NCI-H2196 (cell line): ENCODE measurements around the gene SAMD3.
"Not testable (repeated sequence)": the region's sequence is repeated elsewhere in the genome, so short reads cannot be mapped to it uniquely, and the experiment has no call there.

Source experiments
- DNase-seq: peaks from one replicate; lab custom pipeline; 2025; ENCODE audit not compliant: unreplicated experiment; lab: John Stamatoyannopoulos, UW

SAMD3 gene

GRCh38 chr6:130182466-130182865, 40.3 kb downstream of the SAMD3 start:
- DNase-seq = no peak

DNA sequence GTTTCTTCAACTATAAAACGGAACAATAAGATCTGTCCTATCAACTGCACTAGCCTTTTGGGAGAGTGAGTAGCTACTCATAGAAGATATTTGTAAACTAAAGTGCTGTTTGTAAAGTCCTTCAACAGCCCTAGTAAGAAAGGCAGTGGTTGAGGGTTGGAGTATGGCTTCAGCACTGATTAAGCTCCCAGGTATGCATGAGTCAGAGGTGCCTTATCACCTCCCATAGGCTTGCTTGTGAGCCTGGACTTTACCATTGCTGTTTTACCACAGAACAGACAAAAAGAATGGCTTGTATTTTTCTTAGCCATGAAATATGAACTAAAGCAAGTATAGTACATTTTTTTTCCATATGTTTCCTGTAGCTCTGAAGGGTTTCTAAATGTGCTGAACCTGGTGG, 44.1 kb downstream of the SAMD3 start:
- no peak for DNase-seq

DNA sequence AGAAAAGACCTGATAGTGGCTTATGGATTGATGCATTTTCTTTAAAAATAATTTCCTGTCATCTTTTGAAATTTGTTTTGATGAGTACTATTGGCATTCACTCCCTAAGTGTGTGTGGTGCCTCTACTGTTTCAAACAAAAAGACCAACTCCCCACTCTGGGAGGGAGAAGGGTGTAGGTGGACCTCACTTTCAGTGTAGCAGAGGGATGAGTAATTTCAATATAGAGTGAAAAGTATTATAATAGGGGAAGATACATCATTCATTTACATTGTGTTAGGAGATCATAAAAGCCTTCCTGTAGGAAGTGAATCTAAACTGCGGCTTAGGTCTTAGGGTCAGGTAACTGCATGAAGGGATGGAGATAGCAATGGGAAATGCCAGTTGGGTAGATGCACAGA, 46.4 kb downstream of the SAMD3 start:
- DNase-seq = no peak

DNA sequence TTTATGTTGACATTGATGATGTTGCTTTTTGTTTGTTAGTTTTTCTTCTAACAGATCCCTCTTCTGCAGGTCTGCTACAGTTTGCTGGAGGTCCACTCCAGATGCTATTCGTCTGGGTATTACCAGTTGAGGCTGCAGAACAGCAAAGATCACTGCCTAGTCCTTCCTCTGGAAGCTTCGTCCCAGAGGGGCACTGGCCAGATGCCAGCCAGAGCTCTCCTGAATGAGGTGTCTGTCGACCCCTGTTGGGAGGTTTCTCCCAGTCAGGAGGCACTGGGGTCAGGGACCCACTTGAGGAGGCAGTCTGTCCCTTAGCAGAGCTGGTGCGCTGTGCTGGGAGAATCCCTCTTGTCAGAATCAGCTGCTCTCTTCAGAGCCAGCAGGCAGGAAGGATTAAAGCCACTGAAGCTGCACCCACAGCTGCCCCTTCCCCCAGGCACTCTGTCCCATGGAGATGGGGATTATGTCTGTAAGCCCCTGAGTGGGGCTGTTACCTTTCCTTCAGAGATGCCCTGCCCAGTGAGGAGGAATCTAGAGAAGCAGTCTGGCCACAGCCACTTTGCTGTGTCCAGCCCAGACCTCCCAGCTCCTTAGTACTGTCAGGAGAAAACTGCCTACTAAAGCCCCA, 49.3 kb downstream of the SAMD3 start:
- not testable (repeated sequence) for DNase-seq

GRCh38 chr6:130170160-130170559, 52.6 kb downstream of the SAMD3 start:
- not testable (repeated sequence) for DNase-seq

- DNase-seq = no peak
Observed at GRCh38 chr6:130167655-130168054, 55.1 kb downstream of the SAMD3 start.

DNA sequence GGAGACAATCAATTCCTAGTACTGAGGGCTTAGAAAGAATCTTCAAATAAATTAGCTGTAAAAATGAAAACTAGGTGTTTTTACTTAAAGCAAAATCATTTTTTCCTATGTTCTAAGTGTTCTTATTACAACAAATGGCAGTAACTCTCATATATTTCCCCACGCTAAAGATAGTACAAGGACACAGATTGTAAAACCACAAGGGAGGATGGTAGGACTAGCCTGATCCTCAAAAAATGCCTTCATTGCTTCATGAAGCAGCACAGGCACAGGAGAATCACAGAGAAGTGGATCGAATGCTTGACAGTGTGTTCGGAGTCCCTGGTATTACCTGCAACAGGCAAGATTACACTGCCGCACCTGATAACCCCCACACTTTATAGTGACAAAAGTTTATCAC, 58.5 kb downstream of the SAMD3 start:
- DNase-seq = no peak

DNA sequence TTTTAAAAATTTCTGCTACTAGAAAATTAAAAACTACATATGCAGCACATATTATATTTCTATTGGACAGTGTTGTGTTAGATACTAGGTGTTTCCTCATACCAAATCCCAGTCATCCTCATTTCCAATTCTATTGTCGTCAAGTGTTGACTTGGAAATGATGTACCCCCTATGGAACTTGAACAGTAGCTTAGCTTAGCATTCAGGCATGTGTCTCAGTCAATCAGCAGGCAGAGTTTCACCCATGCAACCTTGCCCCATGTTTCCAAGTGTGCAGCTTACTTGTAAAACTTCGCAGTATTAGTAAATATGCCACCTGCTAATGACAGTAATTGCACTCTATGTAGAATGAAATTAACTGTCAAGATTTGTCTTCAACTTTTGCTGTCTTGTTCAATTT, 59.5 kb downstream of the SAMD3 start:
- DNase-seq = no peak

DNA sequence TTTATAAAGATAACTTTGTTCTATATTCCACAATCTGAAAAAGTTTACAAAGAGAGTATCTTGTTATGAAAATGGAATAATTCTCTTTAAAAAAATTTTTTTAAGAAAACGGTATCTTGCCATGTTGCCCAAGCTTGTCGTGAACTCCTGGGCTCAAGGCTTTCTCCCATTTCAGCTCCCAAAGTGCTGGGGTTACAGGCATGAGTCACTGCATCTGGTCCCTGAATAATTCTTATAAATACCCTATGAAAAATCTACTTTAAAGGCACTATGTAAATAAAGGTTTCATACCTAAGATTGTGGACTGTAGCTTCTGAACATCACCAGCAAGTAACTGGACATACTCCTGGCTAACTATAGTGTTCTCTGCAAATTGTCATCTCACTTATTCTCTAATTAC, 60.3 kb downstream of the SAMD3 start:
- no peak for DNase-seq

DNA sequence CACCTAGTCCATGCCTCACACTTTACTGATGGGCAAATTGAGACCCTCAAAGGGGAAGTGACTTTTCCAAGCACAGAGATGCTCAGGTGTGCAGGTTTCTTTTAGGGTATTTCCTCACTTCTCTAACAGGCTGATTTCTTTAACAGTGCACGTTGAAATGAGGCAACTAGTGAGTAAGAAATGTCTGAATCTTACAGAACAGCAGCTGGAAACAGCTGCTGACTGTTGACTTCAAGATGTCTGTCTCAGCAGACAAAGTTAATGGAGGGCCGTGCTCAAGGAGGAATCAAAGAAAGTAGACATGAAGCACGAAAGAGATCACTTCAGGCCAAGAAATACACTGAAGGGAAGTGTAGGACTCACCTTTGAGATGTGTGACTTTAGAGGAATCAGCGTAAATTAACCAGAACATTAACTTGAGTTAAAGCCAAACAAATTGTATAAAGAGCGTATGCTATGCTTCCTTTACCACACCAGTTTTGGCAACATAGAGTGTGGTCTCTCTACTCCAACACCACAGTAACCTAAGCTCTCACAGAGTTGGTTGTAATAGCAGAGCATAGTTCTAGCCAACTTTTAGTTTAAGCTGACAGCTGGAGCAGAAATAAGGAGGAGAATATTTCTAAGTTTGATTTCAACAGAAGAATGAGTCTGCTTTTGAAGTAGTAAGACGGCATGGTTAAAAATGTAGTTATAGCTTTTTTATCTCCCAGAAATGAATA, 60.9 kb downstream of the SAMD3 start:
- DNase-seq = no peak

- DNase-seq = no peak
Observed at GRCh38 chr6:130159956-130160355, 62.8 kb downstream of the SAMD3 start.

DNA sequence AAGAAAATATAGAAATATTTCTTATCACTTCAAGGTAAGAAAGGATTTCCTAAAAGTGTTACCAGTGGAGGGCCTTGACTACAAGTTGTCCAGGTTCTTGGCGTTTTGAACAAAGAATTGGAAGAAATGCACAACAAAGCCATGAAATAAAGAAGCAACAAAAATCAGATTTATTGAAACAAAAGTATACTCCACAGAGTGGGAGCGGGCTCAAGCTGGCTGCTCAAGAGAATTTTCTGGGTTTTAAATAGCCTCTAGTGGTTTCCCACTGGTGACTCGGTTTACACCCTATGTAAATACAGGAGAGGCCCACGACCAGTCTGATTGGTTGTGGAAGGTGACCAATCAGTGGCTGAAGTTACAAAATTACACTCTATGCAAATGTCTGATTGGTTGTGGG, 64.2 kb downstream of the SAMD3 start:
- no peak for DNase-seq

DNA sequence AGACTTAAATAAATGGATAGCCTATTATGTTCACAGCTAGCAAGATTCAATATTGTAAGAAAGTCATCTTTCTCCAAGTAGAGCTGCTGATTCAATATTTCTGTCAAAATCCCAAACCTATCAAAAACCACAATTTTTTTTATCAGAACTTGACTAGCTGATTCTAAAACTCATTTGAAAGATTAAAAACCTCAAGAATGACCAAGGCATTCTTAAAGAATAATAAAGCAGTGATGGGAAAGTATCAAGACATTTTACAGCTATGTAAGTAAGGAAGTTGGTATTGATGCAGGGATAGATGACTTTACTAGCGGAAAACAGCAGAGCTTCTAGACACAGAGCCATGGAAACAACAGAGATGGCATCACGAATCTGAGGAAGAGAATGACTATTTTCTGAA, 64.7 kb downstream of the SAMD3 start:
- no peak for DNase-seq

GRCh38 chr6:130156908-130157307, 65.8 kb downstream of the SAMD3 start:
- no peak for DNase-seq

- DNase-seq = no peak
Observed at GRCh38 chr6:130152908-130153510, 69.7 kb downstream of the SAMD3 start.

- DNase-seq = no peak
Observed at GRCh38 chr6:130150906-130151305, 71.8 kb downstream of the SAMD3 start.

GRCh38 chr6:130149016-130149415, 73.7 kb downstream of the SAMD3 start:
- not testable (repeated sequence) for DNase-seq

- no peak for DNase-seq
Observed at GRCh38 chr6:130148181-130148580, 74.6 kb downstream of the SAMD3 start.

DNA sequence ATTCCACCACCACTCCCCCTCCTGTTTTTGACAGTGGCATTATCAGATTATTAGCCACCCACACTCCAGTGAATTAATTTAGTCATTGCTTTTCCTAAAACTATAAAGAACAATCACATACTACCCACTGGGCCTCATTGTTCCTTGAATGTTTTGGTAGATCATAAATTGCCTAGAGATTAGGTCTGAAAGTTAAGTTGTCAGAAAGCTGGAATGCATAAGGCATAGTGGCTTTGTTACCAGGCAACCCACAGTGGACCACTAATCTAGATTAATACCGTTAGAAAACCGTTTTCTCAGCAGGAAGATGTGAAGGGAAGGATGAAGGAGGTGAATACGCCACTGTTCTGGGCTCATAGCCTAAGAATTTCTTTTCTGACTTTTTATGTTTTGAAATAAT, 75.6 kb downstream of the SAMD3 start:
- no peak for DNase-seq

DNA sequence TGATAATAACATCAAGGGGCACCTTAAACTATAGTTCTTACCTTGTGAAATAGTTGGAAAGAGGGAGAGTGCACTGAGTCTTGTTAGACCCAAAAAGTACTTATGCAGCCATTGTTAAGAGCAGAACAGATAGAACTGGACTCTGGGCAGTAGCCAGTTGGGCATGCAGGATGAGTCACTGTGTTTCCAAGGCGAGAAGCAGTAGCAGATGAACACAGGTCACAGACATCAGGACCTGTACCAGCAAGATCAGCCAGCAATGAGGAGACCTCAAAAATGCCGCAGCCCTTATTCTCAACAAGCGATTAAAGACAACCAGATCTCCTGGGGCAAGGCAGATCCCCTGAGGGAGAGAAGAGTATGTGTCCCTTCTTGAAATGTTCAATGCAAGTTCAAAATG, 79.0 kb downstream of the SAMD3 start:
- DNase-seq = no peak

DNA sequence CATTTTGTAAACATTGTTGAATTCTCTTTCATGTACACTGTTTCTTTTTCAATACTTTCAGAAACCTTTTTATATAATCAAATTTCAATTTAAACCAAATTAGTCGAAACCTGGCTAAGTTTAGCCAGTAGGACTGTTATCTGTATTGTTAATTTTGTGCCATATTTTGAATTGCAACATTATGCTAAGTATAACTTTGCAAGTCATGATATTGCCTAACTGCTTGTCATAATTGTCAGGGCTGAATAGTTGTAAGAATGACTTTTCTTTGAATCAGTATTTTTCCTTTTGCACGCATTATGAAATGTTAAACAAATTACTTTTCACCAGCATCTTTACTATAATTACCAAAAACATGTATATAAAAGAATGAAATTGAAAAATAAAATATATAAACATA, 82.7 kb downstream of the SAMD3 start:
- DNase-seq = no peak

DNA sequence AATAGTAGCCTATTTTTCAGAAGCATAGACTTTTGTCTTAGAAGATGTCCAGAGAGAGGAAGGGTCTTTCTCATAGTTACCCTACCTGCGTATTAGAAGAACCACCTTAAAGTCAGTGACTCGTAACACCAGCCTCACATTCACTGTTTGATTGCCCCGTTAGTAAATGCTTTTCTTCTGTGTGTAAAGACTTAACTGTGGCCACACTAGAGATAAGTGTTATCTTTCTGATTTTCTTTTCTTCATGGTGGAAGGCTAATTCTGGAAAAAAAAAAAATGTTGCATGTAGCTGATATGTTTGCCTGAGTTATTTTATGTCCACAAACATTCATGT, 83.9 kb downstream of the SAMD3 start:
- no peak for DNase-seq
